HG03354 (cell line): ENCODE results near the gene CLPTM1L.
A peak's percentile ranks its signal among the peaks of the same experiment; 100 is the strongest.
"Not testable (repeated sequence)": the region's sequence is repeated elsewhere in the genome, so short reads cannot be mapped to it uniquely, and the experiment has no call there.

Experiments
- ATAC-seq: cut with Tn5 transposase; IDR thresholded peaks from one replicate; pipeline ENCODE4 v1.9.1; 2021; ENCODE audit warnings: mild to moderate bottlenecking; ENCODE audit not compliant: unreplicated experiment, poor library complexity, severe bottlenecking

The CLPTM1L gene

GRCh38 chr5:1381370-1382247 lies 36.7 kb upstream of the CLPTM1L start:
- no peak for ATAC-seq

DNA sequence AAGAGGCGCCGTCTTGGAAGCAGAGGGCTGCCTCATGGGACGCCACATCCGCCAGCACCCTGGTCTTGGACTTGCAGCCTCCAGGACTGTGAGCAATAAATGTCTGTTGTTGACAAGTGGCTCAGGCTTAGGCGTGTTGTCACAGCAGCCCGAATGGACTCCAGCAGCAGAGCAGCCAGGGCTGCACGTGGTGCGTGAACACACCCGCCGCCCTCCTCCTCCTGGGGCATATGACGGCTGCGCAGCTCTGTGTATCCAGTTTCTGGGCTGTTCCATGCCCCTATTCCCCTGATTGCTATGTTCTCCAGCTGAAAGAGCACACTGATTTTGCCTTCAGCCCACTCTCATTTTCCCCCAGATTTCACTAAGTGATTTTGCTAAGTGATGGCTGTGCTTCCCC lies 36.0 kb upstream of the CLPTM1L start:
- no peak for ATAC-seq

DNA sequence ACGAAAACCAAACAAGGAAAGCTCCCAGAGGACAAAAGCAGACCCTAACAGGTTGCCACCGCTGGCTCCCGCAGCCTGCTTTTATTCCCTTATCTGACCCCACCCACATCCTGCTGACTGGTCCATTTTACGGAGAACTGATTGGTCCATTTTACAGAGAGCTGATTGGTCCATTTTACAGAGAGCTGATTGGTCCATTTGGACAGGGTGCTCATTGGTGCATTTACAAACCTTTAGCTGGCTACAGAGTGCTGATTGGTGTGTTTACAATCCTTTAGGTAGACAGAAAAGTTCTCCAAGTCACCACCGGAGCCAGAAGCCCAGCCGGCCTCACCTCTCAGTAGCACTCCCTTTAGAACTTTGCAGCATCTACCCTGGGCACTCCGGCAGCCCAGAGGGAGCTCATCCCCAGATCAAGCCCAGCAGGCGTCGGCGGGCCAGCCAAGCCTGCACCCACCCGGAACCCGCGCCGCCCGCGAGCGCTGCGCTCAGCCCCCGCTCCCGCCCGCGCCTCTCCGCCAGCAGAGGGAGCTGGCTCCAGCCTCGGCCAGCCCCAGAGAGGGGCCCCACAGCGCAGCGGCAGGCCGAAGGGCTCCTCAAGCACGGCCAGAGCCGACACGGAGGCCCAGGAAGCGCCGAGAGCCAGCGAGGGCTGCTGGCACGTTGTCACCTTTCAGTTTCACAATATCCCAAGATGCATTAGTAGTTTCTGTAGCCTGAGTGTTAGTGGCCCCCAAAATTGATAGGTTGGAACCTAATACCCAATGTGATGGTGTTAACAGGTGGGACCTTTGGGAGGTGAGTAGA lies 35.3 kb upstream of the CLPTM1L start:
- peak; percentile 92 for ATAC-seq

DNA sequence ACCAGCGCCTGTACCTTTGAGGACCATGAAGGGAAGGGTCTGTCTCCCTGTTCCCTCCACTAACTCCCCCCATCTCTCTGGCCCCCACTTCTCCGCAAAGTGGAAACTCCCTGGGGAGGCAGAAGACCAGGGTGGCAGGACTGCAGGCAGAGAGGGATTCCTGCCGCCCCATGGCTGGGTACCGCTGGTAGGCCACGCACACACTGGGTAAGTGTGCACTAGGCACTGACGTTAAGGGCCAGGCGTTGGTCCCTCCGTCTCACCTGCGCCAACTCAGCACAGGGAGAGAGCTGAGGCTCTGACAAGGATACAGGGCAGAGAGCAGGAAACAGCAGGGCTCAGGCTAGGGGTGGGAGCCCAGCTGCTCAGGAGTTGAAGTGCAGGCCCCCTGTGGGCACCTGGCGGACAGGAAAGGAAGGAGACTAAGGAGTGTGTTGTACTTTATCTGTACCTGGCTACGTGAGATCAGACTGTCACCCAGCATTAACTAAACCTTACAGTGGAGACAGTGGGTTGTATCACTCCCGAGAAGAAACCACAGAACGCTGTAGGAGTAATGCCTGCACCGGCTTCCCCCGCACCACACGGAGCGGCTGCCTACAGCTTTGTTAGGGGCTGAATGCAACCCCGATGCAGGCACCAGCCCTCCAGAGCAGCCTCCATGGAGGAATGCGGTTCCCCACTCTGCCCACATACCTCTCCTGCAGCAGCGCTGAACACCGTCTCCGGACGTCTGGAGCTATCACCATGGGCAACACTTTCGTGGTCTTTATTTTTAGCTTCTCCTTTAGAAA lies 34.2 kb upstream of the CLPTM1L start:
- ATAC-seq = no peak

GRCh38 chr5:1378096-1378495 lies 33.2 kb upstream of the CLPTM1L start:
- ATAC-seq = no peak

DNA sequence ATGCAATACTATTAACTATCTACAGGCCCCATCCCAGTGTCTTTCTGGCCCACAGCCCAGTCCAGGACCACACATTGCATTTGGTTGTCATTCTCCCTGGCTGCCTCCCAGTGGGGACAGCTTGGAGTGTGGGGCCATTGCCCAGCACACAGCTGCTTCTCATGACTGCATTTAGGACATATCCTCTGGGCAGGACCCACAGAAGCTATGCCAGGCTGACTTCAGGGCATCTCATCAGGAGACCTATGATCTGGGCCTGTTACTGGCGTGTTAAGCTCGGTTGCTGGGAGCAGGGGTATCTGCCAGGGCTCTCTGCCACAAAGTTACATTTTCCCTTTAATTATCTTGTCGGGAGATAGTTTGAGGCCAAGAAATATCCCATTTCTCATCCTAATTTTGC lies 32.1 kb upstream of the CLPTM1L start:
- no peak for ATAC-seq

DNA sequence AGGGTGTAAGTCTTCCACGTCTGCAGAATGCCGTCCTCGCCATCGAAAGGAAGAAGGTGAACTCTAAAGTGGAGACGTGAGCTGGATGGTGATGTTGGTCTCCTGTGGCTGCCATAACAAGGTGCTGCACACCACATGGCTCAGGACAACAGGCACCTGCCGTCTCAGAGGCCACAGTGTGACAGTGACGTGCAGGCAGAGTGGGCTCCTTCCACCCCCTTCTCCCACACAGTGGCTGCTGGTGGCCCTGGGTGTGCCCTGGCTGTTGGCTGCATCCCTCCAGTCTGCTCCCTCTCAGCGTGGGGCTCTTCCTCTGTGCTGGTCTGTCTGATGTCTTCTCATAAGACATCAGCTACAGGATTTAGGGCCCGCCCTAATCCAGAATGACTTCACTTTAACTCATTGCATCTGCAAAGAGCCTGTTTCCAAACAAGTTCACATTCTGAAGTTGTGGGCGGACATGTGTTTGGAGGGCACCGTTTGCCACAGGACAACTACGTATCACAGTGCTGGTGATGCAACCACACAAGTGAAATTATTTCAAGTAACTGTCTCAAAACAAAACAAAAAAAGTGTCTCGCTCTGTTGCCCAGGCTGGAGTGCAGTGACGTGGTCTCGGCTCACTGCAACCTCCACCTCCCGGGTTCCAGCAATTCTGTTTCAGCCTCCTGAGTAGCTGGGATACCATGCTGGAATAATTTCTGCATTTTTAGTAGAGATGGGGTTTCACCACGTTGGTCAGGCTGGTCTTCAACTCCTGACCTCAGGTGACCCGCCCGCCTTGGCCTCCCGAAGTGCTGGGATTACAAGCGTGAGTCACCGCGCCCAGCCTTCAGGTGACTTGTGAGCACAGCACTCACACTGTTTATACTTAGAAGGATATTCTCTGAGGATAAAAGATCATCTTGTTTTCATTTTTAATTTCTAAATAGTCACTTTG lies 31.2 kb upstream of the CLPTM1L start:
- ATAC-seq = no peak

DNA sequence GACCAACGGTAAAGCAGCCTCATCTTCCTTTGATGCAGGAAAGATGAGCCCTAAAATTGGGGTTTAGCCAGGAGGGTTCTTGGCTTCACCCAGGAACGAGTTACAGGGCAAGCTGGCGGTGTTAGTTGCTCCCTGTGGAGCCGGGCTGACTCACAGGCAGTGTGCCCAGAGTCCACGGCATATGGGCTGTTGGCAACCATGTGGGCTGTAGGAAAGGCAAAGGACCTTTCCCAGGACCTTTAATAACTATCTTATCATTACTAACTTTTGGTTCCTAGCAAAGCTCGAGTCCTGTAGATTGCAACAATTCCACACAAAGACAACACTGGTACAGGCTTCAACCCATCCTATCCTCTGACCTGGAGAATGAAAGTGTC lies 29.8 kb upstream of the CLPTM1L start:
- ATAC-seq = no peak

DNA sequence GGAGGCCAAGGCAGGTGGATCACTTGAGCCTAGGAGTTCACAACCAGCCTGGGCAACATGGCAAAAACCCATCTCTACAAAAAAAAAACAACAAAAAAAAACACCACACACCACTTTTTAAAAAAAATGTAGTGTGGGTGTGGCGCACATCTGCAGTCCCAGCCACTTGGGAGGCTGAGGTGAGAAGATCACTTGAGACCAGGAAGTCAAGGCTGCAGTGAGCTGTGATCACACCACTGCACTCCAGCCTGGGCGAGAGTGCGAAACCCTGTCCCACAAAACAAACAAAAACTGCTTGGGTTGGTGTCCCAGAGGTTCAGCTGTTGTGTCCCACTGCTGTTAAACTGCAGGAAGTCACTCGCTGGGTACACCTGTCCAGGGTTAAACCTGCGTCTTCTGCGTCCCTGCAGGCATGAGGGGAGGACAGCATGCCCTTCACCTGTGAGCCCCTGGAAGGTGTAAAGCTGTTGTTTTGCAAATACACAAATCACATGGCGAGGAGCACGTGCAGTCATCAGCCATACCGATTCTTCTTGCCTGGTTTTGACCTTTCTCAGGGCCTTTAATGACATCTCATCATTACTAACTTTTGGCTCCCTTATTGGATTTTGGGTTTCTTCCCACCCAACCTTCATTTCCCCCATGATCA lies 29.3 kb upstream of the CLPTM1L start:
- ATAC-seq = no peak

- not testable (repeated sequence) for ATAC-seq
These were observed 27.1 kb upstream of the CLPTM1L start for GRCh38 chr5:1371972-1372342.

DNA sequence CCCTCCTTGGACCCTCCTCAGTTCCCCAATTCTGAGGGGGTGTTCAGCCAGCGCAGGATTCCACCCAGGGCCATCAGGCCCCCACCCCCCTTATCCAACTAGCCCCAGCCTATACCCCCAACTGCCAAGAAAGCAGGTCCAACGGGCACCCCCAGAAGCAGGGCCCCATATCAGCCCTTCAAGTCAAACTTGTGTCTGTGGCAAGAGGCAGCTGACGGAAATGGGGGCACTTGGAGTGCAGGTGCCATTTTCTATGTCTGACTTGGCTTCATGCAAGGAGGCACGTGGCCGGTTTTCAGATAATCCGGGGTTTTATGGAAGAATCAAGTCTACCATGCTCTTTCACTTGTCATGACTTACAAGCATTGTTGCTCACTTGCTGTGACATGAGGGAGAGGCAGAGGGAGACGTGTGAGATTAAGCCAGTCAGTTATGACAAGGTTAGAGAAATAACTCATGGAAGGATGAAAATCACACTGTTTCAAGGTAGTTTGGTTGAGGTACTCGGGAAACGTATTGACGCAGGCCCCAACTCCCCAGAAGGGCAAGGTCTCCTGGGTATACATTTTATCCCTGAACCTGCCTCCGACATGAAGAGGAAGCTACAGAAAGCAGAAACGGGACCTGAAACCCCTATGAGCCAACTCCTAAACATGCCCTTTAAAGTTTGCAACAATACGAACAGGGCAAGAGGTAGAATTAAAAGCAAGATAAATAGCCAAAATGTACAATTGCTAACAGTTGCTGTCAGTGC lies 26.5 kb upstream of the CLPTM1L start:
- no peak for ATAC-seq

- ATAC-seq = no peak
These were observed 25.1 kb upstream of the CLPTM1L start for GRCh38 chr5:1370006-1370405.

DNA sequence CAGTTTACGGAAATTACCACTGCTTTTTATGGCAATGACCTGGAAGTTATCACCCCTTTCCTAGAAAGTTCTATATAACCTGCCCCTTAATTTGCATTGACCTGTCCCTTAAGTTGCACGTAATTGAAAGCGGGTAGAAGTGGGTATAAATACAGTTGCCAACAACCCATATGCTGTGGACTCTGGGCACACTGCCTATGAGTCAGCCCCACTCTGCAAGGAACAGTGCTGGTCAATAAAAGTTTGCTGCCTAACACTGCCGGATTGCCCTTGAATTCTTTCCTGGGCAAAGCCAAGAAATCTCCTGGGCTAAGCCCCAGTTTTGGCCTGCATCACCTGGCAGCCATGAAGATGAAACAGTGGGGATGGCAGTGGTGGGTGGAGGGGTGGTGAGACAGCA lies 23.9 kb upstream of the CLPTM1L start:
- ATAC-seq = no peak

- no peak for ATAC-seq
These were observed 23.3 kb upstream of the CLPTM1L start for GRCh38 chr5:1368236-1368635.

GRCh38 chr5:1367149-1367548 lies 22.2 kb upstream of the CLPTM1L start:
- ATAC-seq = no peak

DNA sequence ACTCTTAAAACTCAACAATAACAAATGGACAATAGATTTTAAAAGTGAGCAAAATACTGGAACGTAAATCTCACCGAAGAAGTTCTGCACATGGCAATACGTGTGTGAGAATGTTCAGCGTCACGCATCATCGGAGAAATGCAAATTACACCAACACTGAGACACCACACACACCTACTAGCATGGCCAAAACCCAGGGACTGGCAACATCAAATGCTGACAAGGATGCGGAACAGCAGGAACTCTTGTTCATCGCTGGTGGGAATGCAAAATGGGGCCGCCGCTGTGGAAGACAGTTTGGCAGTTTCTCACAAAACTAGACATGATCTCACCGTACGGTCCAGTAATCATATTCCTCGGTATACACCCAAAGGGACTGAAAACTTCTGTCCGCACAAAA lies 21.6 kb upstream of the CLPTM1L start:
- no peak for ATAC-seq

GRCh38 chr5:1364211-1364610 lies 19.3 kb upstream of the CLPTM1L start:
- no peak for ATAC-seq

DNA sequence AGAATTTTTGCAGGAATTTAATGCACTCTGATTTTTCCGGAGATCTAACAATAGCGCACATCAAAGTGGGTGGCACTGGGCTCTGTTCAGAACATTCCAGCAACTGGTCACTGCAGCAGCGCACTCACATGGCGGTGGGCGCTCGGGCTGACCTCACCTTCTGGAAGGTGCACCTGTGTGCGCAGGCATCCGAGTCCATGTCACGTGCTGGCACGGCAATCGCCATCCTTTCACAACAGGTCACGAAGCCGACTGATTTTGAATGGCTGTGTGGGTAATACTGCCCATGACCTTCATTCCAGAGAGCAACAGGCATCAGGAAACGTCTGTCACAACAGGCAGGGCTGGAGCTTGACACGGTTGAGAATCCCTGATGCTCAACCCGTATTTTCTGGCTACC lies 18.7 kb upstream of the CLPTM1L start:
- no peak for ATAC-seq
